ENCODE data around the gene MCF2L. TPM values are rescaled to one million over a fixed set of nuclear protein-coding genes. Genes with fewer than 3 reads are reported as not detected.

The MCF2L gene
- total RNA-seq, 1 experiment from 2014 or later = 22.1 TPM

DNA sequence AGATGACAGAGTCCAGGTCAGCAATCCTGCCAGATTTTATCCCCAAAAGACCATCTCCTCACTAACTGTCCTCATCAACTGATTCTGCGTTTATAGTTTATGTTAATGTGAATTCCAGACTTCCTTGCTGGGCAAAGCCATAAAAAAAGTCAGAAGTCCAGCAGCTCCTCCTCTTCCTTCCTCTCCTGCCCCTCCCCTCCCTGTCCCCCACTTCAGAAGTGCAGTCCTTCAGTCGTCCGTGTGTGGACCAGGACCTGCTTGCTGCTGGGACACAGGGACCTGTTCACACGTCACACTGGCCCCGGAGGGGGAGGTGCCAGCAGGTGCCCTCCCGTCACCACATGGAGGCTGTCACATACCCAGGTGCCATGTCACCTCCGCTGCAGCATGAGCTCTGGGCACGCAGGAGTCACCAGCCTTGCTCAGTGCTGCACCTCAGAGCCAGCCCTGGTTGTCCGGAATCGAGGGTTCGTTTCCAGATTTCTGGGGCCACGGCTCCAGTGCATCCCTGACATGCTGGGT, 4.0 kb upstream of the MCF2L start:
- Mint-ChIP-seq H3K36me3 (ENCODE audit: insufficient read depth, unreplicated experiment) (no peaks in the 10 kb centered on the region), H3K4me3 (ENCODE audit: unreplicated experiment) (no peak overlapping the region), H3K9me3 (ENCODE audit: unreplicated experiment) (no peaks in the 10 kb centered on the region), H3K4me1 (ENCODE audit: low read depth, unreplicated experiment) (no peaks in the 10 kb centered on the region), H3K27me3 (ENCODE audit: insufficient read depth, unreplicated experiment) (no peaks in the 10 kb centered on the region), H3K27ac (ENCODE audit: unreplicated experiment) (no peak overlapping the region)
- no TSS peak for BruUV-seq (replicated peaks)
- TF ChIP-seq, protein P1, sequence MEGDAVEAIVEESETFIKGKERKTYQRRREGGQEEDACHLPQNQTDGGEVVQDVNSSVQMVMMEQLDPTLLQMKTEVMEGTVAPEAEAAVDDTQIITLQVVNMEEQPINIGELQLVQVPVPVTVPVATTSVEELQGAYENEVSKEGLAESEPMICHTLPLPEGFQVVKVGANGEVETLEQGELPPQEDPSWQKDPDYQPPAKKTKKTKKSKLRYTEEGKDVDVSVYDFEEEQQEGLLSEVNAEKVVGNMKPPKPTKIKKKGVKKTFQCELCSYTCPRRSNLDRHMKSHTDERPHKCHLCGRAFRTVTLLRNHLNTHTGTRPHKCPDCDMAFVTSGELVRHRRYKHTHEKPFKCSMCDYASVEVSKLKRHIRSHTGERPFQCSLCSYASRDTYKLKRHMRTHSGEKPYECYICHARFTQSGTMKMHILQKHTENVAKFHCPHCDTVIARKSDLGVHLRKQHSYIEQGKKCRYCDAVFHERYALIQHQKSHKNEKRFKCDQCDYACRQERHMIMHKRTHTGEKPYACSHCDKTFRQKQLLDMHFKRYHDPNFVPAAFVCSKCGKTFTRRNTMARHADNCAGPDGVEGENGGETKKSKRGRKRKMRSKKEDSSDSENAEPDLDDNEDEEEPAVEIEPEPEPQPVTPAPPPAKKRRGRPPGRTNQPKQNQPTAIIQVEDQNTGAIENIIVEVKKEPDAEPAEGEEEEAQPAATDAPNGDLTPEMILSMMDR (IDR thresholded peaks at IDR 0.05; ENCODE audit: insufficient read depth in 1 of 2, low read depth in 1 of 2, low read length in 1 of 2, severe bottlenecking in 1 of 2, unreplicated experiment in 1 of 2) = no peak
- no peaks in the 10 kb centered on the region for H3K27me3 ChIP-seq (replicated peaks; ENCODE audit: control insufficient read depth, insufficient read depth, low read length)
- H3K36me3 ChIP-seq (ENCODE audit: control insufficient read depth, insufficient read depth, low read length) = no peaks in the 10 kb centered on the region
- POLR2A ChIA-PET = no interaction called here
- peak in 1 of 2 experiments; percentile 32 for DNase-seq
- intact Hi-C loops (cut with micrococcal nuclease; ENCODE audit: unreplicated experiment) = no loop called here
- H3K4me3 ChIP-seq (ENCODE audit: low read depth, low read length) = no peak overlapping the region
- CTCF ChIA-PET = no interaction called here
- H3K4me1 ChIP-seq = peaks cover 4% of the 10 kb centered on the region; the same call in 1 of the 2 replicates
- no peaks in the 10 kb centered on the region for H3K9me3 ChIP-seq

DNA sequence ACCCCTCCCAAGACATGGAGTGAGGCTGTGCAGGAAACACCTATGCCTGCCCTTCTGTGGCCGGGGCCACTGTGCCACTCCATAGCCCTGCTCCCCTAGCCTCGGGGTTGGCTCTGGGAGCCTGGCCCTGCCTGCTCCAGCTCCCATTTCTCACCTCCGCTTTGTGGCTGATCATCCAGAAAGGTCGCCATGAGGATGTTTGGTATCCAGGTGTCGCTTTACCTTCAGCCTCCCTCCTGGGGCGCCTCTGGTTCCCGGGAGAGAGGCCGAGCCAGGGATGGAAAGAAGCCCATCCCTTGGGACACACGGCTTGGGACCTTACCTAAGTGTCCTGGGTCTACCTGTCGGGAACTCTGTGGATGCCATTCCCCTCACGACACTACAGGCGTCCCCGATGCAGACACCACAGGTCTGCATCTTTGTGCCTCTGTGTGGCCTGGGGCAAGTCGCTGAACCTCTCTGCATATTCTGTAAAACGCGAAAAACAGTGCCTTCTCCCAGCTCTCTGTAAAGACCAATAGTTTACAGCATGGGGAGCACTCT, 3.4 kb upstream of the MCF2L start:
- no peak overlapping the region for H3K4me3 Mint-ChIP-seq (ENCODE audit: unreplicated experiment)
- H3K9me3 Mint-ChIP-seq (ENCODE audit: unreplicated experiment) = no peaks in the 10 kb centered on the region
- Histone ChIP-seq H3K4me3 (ENCODE audit: low read depth, low read length) (no peak overlapping the region), H3K9me3 (no peaks in the 10 kb centered on the region), H3K27me3 (replicated peaks; ENCODE audit: control insufficient read depth, insufficient read depth, low read length) (no peaks in the 10 kb centered on the region), H3K36me3 (ENCODE audit: control insufficient read depth, insufficient read depth, low read length) (no peaks in the 10 kb centered on the region), H3K4me1 (peaks cover 4% of the 10 kb centered on the region; the same call in 1 of the 2 replicates)
- H3K27me3 Mint-ChIP-seq (ENCODE audit: insufficient read depth, unreplicated experiment) = peaks cover 5% of the 10 kb centered on the region
- POLR2A ChIA-PET = no interaction called here
- BruUV-seq (replicated peaks) = no TSS peak
- TF ChIP-seq, protein P1 (IDR thresholded peaks at IDR 0.05; ENCODE audit: insufficient read depth in 1 of 2, low read depth in 1 of 2, low read length in 1 of 2, severe bottlenecking in 1 of 2, unreplicated experiment in 1 of 2) = no peak
- peak in 1 of 2 experiments; percentile 17 for DNase-seq
- CTCF ChIA-PET = no interaction called here
- no peak overlapping the region for H3K27ac Mint-ChIP-seq (ENCODE audit: unreplicated experiment)
- intact Hi-C loops (cut with micrococcal nuclease; ENCODE audit: unreplicated experiment) = no loop called here
- H3K4me1 Mint-ChIP-seq (ENCODE audit: low read depth, unreplicated experiment) = no peaks in the 10 kb centered on the region
- H3K36me3 Mint-ChIP-seq (ENCODE audit: insufficient read depth, unreplicated experiment) = no peaks in the 10 kb centered on the region

DNA sequence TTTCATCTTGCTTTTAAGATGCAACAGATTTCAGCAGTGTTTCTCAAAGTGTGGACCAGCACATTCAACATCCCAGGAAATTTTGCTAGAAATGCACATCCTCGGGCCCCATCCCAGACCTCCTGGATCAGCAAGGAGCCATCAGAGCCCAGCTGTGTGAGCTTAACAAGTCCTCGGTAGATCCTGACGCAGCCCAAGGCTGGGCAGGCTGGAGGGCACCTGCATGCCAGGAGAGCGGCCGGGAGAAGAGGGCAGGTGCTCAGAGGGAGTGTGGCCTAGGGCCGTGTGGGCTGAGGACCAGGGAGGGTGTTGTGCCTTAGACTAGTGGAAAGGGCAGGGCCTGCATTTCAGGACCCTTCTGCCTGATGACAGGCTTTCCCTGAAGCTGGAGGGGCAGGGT, 2.2 kb upstream of the MCF2L start:
- Mint-ChIP-seq H3K27ac (ENCODE audit: unreplicated experiment) (no peak overlapping the region), H3K4me1 (ENCODE audit: low read depth, unreplicated experiment) (no peaks in the 10 kb centered on the region), H3K4me3 (ENCODE audit: unreplicated experiment) (no peak overlapping the region), H3K36me3 (ENCODE audit: insufficient read depth, unreplicated experiment) (no peaks in the 10 kb centered on the region), H3K27me3 (ENCODE audit: insufficient read depth, unreplicated experiment) (peaks cover 5% of the 10 kb centered on the region), H3K9me3 (ENCODE audit: unreplicated experiment) (peaks cover 2% of the 10 kb centered on the region)
- Histone ChIP-seq H3K9me3 (no peaks in the 10 kb centered on the region), H3K4me3 (ENCODE audit: low read depth, low read length) (no peak overlapping the region), H3K36me3 (ENCODE audit: control insufficient read depth, insufficient read depth, low read length) (peaks cover 1% of the 10 kb centered on the region; the same call in 1 of the 2 replicates), H3K27me3 (replicated peaks; ENCODE audit: control insufficient read depth, insufficient read depth, low read length) (no peaks in the 10 kb centered on the region; the same call in 1 of the 2 replicates), H3K4me1 (peaks cover 4% of the 10 kb centered on the region; the same call in 1 of the 2 replicates)
- DNase-seq = peak in 1 of 2 experiments; percentile 29
- intact Hi-C loops (cut with micrococcal nuclease; ENCODE audit: unreplicated experiment) = no loop called here
- ChIA-PET POLR2A (no interaction called here), CTCF (interaction anchor here (2.2 kb wide), 1 partner anchor 30 kb away, joined by 10 read pairs; no protein-coding TSS in a partner anchor)
- BruUV-seq (replicated peaks) = no TSS peak
- TF ChIP-seq, protein P1 (IDR thresholded peaks at IDR 0.05; ENCODE audit: insufficient read depth in 1 of 2, low read depth in 1 of 2, low read length in 1 of 2, severe bottlenecking in 1 of 2, unreplicated experiment in 1 of 2) = no peak

Measured in Caco-2 (cell line).